MM.1S (cell line): ENCODE results near the gene ANGPTL8.
A peak's percentile ranks its signal among the peaks of the same experiment; 100 is the strongest.

ENCODE experiments used
- DNase-seq: peaks from one replicate; pipeline ENCODE4 v3.0.0-alpha.2; 2015
- H2AFZ ChIP-seq: fragments of 300-600 bp; sonication (generic); 2 replicates; pipeline ENCODE4 v1.6.0; 2016; ENCODE audit warnings: antibody characterized with exemption, low read length
- H3F3A ChIP-seq: fragments of 300-600 bp; sonication (generic); 2 replicates; pipeline ENCODE4 v1.6.1; 2016; ENCODE audit warnings: mild to moderate bottlenecking, antibody characterized with exemption, low read length, moderate library complexity, mixed read lengths; ENCODE audit not compliant: insufficient read depth
- H3K27ac ChIP-seq: fragments of 300-600 bp; sonication (generic); 2 replicates; pipeline ENCODE4 v1.5.1; 2016; ENCODE audit warnings: mild to moderate bottlenecking, low read length
- H3K27me3 ChIP-seq: fragments of 300-600 bp; sonication (generic); replicated peaks from 2 replicates; pipeline ENCODE4 v1.6.0; 2016; ENCODE audit warnings: low read length; ENCODE audit not compliant: insufficient read depth
- H3K36me3 ChIP-seq: fragments of 300-600 bp; sonication (generic); replicated peaks from 2 replicates; pipeline ENCODE4 v1.6.1; 2016; ENCODE audit warnings: mild to moderate bottlenecking, low read length, mixed read lengths; ENCODE audit not compliant: insufficient read depth
- H3K4me1 ChIP-seq: fragments of 300-600 bp; sonication (generic); 2 replicates; pipeline ENCODE4 v1.6.1; 2016; ENCODE audit warnings: low read length, mixed read lengths
- H3K4me2 ChIP-seq: fragments of 300-600 bp; sonication (generic); 2 replicates; pipeline ENCODE4 v1.6.0; 2016; ENCODE audit warnings: low read depth, low read length
- H3K4me3 ChIP-seq: fragments of 300-600 bp; sonication (generic); 2 replicates; pipeline ENCODE4 v1.5.1; 2016; ENCODE audit warnings: low read length, mixed read lengths
- H3K79me2 ChIP-seq: fragments of 300-600 bp; sonication (generic); 2 replicates; pipeline ENCODE4 v1.6.1; 2016; ENCODE audit warnings: mixed run types, low read length, mixed read lengths
- H3K9ac ChIP-seq: fragments of 300-600 bp; sonication (generic); 2 replicates; pipeline ENCODE4 v1.6.1; 2016; ENCODE audit warnings: low read length, mixed read lengths
- H3K9me2 ChIP-seq: fragments of 300-600 bp; sonication (generic); replicated peaks from 2 replicates; pipeline ENCODE4 v1.6.1; 2016; ENCODE audit warnings: mild to moderate bottlenecking, low read length, mixed read lengths; ENCODE audit not compliant: insufficient read depth
- H3K9me3 ChIP-seq: fragments of 300-600 bp; sonication (generic); replicated peaks from 2 replicates; pipeline ENCODE4 v1.6.1; 2016; ENCODE audit warnings: mild to moderate bottlenecking, low read length, mixed read lengths; ENCODE audit not compliant: insufficient read depth
- H4K20me1 ChIP-seq: fragments of 300-600 bp; sonication (generic); 2 replicates; pipeline ENCODE4 v1.6.1; 2016; ENCODE audit warnings: mild to moderate bottlenecking, low read length, moderate library complexity, mixed read lengths; ENCODE audit not compliant: insufficient read depth
- EZH2 ChIP-seq: fragments of 300-600 bp; sonication (generic); optimal IDR thresholded peaks from 2 replicates; pipeline ENCODE3; 2017; ENCODE audit warnings: low read depth, mild to moderate bottlenecking, antibody characterized with exemption, low read length, mixed read lengths
- EZH2phosphoT487 ChIP-seq: fragments of 300-600 bp; sonication (generic); IDR thresholded peaks from 2 replicates; pipeline ENCODE4 v1.6.1; 2018; ENCODE audit warnings: antibody characterized with exemption, low read length
- TF ChIP-seq, protein P1 (sequence below): fragments of 300-600 bp; sonication (generic); IDR thresholded peaks from 2 replicates; pipeline ENCODE4 v1.5.1; 2016; ENCODE audit warnings: antibody characterized with exemption, low read length, mixed read lengths

Gene ANGPTL8

DNA sequence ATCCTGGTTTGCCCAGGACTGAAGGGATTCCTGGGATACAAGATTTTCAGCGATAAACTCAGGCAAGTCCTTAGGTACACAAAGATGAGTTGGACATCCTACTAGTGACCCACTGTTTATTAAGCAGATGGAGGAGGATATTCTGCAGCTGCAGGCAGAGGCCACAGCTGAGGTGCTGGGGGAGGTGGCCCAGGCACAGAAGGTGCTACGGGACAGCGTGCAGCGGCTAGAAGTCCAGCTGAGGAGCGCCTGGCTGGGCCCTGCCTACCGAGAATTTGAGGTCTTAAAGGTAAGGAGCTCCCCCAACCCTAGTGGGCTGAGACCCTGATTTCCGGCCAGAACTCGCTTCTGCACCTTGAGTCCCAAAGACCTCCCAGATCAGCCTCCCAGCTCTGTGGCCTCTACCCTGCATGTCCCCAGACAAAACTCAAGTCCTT is 607 bp downstream of the ANGPTL8 start:
- Histone ChIP-seq H3K27ac (no peak overlapping the region), H3K9me2 (no peaks in the 10 kb centered on the region), H2AFZ (no peak overlapping the region), H3K27me3 (peaks cover 67% of the 10 kb centered on the region), H3K4me2 (no peak overlapping the region), H3K4me1 (peaks cover 3% of the 10 kb centered on the region; the same call in 1 of the 2 replicates), H3K36me3 (no peaks in the 10 kb centered on the region), H3F3A (no peaks in the 10 kb centered on the region), H3K9ac (no peak overlapping the region), H3K9me3 (no peaks in the 10 kb centered on the region), H4K20me1 (no peaks in the 10 kb centered on the region), H3K79me2 (no peaks in the 10 kb centered on the region), H3K4me3 (no peak overlapping the region)
- no peak for DNase-seq
- TF ChIP-seq EZH2, result no peak

DNA sequence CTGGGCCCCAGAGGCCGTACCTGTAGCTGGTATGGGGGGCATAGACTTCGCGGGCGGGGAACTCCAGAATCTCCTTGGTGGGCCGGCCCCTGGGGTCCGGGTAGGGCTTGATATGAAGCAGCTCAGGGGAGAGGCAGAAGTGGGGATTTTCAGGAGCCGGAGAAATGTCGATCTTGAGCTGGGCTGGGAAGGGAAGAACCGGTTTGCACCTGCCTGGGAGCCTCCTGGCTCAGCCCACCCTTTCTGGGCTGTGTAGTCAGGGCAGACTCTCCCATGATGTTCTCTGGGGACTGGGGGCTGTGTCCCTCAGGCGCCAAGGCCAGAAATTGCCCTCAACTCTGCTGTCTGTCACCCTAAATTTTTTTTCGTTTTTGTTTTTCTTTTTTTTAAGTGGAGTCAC is 2.6 kb downstream of the ANGPTL8 start:
- H3K27ac ChIP-seq, result no peak overlapping the region
- no peaks in the 10 kb centered on the region for H4K20me1 ChIP-seq
- no peak for DNase-seq
- no peaks in the 10 kb centered on the region for H3K36me3 ChIP-seq
- no peaks in the 10 kb centered on the region for H3K79me2 ChIP-seq
- no peak overlapping the region for H2AFZ ChIP-seq
- no peaks in the 10 kb centered on the region for H3K9me2 ChIP-seq
- TF ChIP-seq, protein P1, sequence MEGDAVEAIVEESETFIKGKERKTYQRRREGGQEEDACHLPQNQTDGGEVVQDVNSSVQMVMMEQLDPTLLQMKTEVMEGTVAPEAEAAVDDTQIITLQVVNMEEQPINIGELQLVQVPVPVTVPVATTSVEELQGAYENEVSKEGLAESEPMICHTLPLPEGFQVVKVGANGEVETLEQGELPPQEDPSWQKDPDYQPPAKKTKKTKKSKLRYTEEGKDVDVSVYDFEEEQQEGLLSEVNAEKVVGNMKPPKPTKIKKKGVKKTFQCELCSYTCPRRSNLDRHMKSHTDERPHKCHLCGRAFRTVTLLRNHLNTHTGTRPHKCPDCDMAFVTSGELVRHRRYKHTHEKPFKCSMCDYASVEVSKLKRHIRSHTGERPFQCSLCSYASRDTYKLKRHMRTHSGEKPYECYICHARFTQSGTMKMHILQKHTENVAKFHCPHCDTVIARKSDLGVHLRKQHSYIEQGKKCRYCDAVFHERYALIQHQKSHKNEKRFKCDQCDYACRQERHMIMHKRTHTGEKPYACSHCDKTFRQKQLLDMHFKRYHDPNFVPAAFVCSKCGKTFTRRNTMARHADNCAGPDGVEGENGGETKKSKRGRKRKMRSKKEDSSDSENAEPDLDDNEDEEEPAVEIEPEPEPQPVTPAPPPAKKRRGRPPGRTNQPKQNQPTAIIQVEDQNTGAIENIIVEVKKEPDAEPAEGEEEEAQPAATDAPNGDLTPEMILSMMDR, result no peak
- no peak for TF ChIP-seq EZH2
- TF ChIP-seq EZH2phosphoT487, result no peak
- no peaks in the 10 kb centered on the region for H3F3A ChIP-seq
- H3K9ac ChIP-seq, result no peak overlapping the region
- peaks cover 70% of the 10 kb centered on the region for H3K27me3 ChIP-seq
- no peaks in the 10 kb centered on the region for H3K9me3 ChIP-seq
- peaks cover 3% of the 10 kb centered on the region; the same call in 1 of the 2 replicates for H3K4me1 ChIP-seq
- no peak overlapping the region for H3K4me2 ChIP-seq
- H3K4me3 ChIP-seq, result no peak overlapping the region

DNA sequence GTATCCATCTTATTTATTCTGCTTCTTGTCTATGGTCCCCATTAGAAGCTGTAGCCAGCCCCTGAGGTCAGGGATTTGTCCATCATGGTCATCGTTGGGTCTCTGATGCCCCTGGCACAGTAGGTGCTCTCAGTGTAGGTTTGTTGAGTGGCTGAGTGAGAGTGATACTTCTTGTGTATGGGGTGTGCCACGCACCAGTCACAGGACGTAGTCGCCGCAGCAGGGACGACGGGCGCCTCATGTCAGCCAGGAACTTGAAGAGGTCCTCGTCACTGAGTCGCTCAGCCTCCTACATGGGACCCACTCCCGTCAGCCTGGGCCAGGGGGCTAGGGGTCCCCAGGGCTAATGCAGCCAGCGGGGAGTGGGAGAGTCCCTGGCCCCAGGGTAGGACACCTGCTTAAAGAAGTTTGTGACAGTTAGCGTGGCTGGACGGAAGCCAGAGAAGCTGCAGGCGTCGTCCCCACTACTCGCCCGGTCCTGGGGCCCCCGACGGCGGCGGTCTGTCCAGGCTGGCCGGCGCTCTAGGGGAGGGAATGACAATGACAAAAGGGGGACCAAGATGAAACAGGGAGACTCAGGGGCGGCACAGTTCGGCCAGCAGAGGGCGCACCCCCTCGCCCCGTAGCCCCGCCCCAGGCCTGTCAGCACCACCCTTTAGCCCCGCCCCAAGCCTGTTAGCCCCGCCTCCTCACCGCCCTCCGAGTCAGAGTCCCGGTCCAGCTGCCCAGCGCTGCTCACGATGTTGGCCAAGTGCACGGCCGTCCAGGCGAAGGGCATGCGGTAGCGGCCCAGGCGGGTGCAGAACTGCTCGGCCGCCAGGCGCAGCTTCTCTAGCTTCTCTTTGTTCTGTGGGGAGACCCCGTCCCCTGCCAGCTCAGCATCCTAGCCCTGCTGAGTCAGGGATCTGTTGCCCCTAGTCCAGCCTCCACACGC is 3.7 kb downstream of the ANGPTL8 start:
- Histone ChIP-seq H3K9me3 (no peaks in the 10 kb centered on the region), H3K36me3 (no peaks in the 10 kb centered on the region), H3K79me2 (no peaks in the 10 kb centered on the region), H3K27ac (no peak overlapping the region), H3K4me2 (peak overlapping the region; percentile 79), H4K20me1 (no peaks in the 10 kb centered on the region), H3K4me1 (peaks cover 3% of the 10 kb centered on the region; the same call in 1 of the 2 replicates), H3K9me2 (no peaks in the 10 kb centered on the region), H3K9ac (no peak overlapping the region), H2AFZ (0 out of 2 replicates have a peak overlapping the region, but pooled peaks have one; percentile 50), H3K4me3 (peak overlapping the region; percentile 37), H3K27me3 (peaks cover 73% of the 10 kb centered on the region), H3F3A (no peaks in the 10 kb centered on the region)
- peak; percentile 73 for DNase-seq
- no peak for TF ChIP-seq EZH2
- no peak for TF ChIP-seq EZH2phosphoT487
- TF ChIP-seq, protein P1, result peak; percentile 85
